Measurements from ENCODE around the gene KMT2A.

Gene KMT2A

GRCh38 chr11:118533769-118534729 lies 97.8 kb downstream of the KMT2A start:
- no peak for DNase-seq

DNA sequence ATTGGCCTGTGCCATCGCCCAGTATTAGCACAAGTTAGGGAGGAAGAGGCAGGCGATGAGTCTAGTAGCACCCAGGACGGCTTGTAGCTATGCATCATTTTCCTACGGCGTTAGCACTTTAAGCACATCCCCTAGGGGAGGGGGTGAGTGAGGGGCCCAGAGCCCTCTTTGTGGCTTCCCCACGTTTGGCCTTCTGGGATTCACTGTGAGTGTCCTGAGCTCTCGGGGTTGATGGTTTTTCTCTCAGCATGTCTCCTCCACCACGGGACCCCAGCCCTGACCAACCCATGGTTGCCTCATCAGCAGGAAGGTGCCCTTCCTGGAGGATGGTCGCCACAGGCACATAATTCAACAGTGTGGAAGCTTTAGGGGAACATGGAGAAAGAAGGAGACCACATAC lies 99.0 kb downstream of the KMT2A start:
- DNase-seq: no peak

DNA sequence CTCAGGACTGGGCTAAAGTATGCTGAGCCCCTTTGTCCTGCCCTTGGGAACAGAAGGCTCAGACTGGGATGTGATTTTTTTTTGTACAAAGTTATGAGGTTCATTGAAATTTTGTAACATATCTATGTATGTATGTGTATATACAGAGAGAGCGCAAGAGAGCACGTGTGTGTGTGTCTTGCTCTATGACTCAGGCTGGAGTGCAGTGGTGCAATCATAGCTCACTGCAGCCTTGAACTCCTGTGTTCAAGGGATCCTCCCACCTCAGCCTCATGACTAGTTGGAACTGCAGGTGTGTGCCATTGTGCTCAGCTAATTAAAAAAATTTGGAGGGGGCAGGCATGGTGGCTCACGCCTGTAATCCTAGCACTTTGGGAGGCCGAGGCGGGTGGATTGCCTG lies 100.4 kb downstream of the KMT2A start:
- no peak for DNase-seq

- no peak for DNase-seq
These were observed 101.2 kb downstream of the KMT2A start for GRCh38 chr11:118537409-118537980.

DNA sequence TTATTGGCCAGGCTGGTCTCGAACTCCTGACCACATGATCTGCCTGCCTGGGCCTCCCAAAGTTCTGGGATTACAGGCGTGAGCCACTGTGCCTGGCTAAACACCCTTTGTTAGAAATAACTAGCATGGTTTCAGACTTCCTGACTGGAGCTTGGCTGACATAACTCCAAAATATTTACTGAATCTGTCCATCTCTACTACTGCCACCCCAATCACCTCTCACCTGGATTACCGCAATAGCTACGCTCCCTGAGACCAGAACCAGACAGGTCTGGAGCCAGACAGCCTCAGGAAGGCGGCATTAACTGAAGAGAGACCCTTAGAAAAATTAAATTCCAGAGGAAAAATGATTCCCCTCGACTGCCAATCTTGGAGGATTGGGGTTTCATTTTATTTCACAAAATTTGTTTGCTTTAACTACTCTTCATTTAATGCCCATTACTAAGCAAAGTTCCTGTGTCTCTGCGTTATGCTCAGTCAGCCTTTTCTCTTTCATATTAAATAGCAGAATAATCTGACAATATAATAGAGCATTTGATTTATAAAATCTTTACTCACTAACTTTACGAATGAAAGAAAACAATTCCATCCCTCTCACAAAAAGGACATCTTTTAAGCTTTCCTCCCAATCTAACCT lies 107.8 kb downstream of the KMT2A start:
- DNase-seq: no peak

- DNase-seq: no peak
These were observed 108.3 kb downstream of the KMT2A start for GRCh38 chr11:118544647-118545010.

DNA sequence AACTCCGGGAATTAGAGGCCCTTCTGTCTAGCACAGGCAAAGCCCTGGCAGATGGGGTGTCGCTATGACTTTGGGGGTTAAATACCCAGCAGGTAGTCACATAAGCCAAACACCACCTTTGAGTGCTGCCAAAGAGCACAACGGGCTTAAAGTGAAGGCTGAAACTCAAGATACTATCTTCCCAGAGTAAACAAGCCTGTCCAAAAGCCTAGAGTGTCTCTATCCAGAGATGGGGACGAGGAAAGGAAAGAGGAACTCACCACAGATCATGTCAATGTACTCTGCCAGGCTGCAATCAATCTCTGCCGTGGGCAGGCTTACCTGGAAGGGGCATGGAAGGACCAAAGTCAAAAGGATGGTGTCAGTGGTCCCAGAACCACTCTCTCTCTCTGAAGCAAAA lies 109.2 kb downstream of the KMT2A start:
- DNase-seq: no peak

DNA sequence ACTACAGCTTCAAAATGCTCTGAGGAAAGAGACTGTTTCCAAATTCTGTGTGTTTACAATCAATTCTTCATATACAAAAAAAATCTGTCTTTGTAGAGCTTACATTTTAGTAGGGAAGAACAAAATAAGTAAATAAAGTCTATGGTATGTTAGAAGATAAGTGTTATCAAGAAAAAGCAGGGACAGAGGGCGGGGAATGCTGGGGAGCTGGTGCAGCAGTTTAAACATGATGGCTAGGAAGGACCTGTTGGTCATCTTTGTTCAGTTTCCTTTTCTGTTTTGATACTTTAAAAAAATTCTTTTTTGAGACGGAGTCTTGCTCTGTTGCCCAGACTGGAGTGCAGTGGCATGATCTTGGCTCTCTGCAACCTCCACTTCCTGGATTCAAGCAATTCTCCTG lies 110.8 kb downstream of the KMT2A start:
- DNase-seq: no peak

- DNase-seq: no peak
These were observed 116.0 kb downstream of the KMT2A start for GRCh38 chr11:118552341-118552740.

GRCh38 chr11:118560806-118561205 lies 124.5 kb downstream of the KMT2A start:
- DNase-seq: no peak

DNA sequence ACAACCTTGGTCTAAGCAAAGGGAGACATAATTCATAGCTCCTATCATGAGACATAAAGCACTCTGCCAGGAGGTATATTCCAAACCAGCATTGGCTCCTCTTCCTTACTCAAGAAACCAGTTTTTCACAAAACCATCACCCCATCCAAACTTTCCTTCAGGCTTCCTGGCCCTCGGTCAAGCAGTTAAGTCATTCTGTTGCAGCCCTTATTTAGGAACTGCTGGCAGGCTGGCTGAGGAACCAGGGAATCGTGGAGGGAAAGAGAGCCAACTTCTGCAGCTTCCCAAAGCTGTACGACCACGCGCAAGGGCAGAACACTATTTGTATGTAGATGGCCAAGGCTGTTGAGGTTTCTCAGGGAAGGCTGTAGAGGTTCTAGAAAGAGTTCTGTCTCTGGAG lies 128.8 kb downstream of the KMT2A start:
- DNase-seq: peak; percentile 78

DNA sequence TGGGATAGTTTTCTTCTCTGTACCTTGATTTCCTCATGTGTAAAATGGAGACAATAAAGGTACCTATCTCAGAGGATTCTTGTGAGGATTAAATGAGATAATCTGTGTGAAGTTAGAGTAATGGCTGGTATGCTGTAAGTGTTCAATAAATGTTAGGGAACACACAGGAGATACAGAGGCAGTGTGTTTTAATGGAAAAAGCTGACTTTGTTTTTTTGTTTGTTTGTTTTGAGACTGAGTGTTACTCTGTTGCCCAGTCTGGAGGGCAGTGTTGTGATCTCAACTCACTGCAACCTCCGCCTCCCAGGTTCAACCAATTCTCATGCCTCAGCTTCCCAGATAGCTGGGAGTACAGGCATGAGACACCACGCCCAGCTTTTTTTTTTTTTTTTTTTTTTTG lies 133.4 kb downstream of the KMT2A start:
- DNase-seq: no peak

- no peak for DNase-seq
These were observed 134.5 kb downstream of the KMT2A start for GRCh38 chr11:118570787-118571186.

GRCh38 chr11:118571701-118572060 lies 135.4 kb downstream of the KMT2A start:
- DNase-seq: peak; percentile 39

GRCh38 chr11:118572061-118572980 lies 136.0 kb downstream of the KMT2A start, which contains the start of gene ARCN1:
TSS of gene ARCN1 (plus strand) at chr11:118572409. CDS start at chr11:118572548, 139 bp downstream.
- peak; percentile 93 for DNase-seq

- no peak for DNase-seq
These were observed 136.8 kb downstream of the KMT2A start for GRCh38 chr11:118572981-118573550.

DNA sequence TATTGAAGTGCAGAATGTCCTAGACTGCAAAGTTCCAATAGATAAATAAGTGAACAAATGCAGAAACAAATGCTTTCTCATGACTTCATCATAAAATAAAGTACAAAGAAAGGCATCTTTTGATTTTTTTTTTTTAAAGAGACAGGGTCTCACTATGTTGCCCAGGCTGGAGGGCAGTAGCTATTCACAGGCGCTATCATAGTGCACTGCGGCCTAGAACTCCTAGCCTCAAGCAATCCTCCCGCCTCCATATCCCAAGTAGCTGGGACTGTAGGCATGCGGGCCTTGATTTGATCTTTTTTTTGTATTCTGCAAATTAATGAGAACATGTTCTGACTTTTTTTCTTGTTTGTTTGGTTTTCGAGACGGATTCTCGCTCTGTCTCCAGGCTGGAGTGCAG lies 138.3 kb downstream of the KMT2A start:
- no peak for DNase-seq
